H1 (cell line): ENCODE data around the gene COA5.

Experiments
- CTCF ChIP-seq, 3 experiments: IDR thresholded peaks; 1 replicate in 2 of 3; 2 replicates in 1 of 3; pipeline versions ENCODE4 v1.5.1 to v1.6.1; 2011; ENCODE audit warnings: low read length in 3 of 3, mild to moderate bottlenecking in 3 of 3, inconsistent platforms in 2 of 3, low read depth in 1 of 3, moderate library complexity in 1 of 3; ENCODE audit not compliant: insufficient read depth in 1 of 3; ENCODE audit errors: control extremely low read depth in 1 of 3
- POLR2A ChIP-seq, 2 experiments: IDR thresholded peaks; 1 replicate in 1 of 2; 2 replicates in 1 of 2; pipeline ENCODE4 v1.6.1; 2011; ENCODE audit warnings: low read depth in 2 of 2, low read length in 2 of 2, mild to moderate bottlenecking in 2 of 2; ENCODE audit errors: control extremely low read depth in 1 of 2

GRCh38 chr2:98586551-98587140 is 21.7 kb downstream of the COA5 start:
- no peak for TF ChIP-seq CTCF (IDR thresholded peaks at IDR 0.05; ENCODE audit: control extremely low read depth in 1 of 3, insufficient read depth in 1 of 3, low read depth in 1 of 3, low read length in 3 of 3)
- no peak for TF ChIP-seq POLR2A (IDR thresholded peaks at IDR 0.05; ENCODE audit: control extremely low read depth in 1 of 2, low read depth in 2 of 2, low read length in 2 of 2)
